ENCODE results near the gene LGALS8.

Gene LGALS8

GRCh38 chr1:236590553-236591150 lies 66.9 kb downstream of the LGALS8 start:
- DNase-seq (ENCODE audit: low spot score), result no peak

- no peak for DNase-seq (ENCODE audit: low spot score)
Observed at GRCh38 chr1:236602171-236602570, 78.4 kb downstream of the LGALS8 start.
